Kidney glomerular epithelial cell (primary cell): ENCODE data around the gene CCN2.

Experiments used
- DNase-seq: peaks from one replicate; lab custom pipeline; 2025; lab: John Stamatoyannopoulos, UW

Gene CCN2

GRCh38 chr6:131950767-131951575 lies at the start of gene CCN2:
CCN2 (minus strand) TSS chr6:131951372; CDS start chr6:131951172, 200 bp downstream.
- DNase-seq = peak; percentile 98

GRCh38 chr6:132000296-132000695 lies 49.1 kb upstream of the CCN2 start:
- DNase-seq = no peak

- no peak for DNase-seq
Measured at GRCh38 chr6:131999545-132000146, 48.5 kb upstream of the CCN2 start.

- DNase-seq = no peak
Measured at GRCh38 chr6:131998255-131998982, 47.2 kb upstream of the CCN2 start.

- no peak for DNase-seq
Measured at GRCh38 chr6:131997429-131998153, 46.4 kb upstream of the CCN2 start.

- DNase-seq = peak; percentile 67
Measured at GRCh38 chr6:131995917-131996316, 44.7 kb upstream of the CCN2 start.

GRCh38 chr6:131992557-131992956 lies 41.4 kb upstream of the CCN2 start:
- no peak for DNase-seq

GRCh38 chr6:131989036-131989435 lies 37.9 kb upstream of the CCN2 start:
- DNase-seq = no peak

- peak; percentile 16 for DNase-seq
Measured at GRCh38 chr6:131982740-131983259, 31.6 kb upstream of the CCN2 start.

GRCh38 chr6:131981624-131981978 lies 30.4 kb upstream of the CCN2 start:
- no peak for DNase-seq

GRCh38 chr6:131980791-131981623 lies 29.8 kb upstream of the CCN2 start:
- no peak for DNase-seq

- no peak for DNase-seq
Measured at GRCh38 chr6:131980338-131980790, 29.2 kb upstream of the CCN2 start.

- peak; percentile 98 for DNase-seq
Measured at GRCh38 chr6:131979515-131980337, 28.6 kb upstream of the CCN2 start.

- DNase-seq = no peak
Measured at GRCh38 chr6:131978522-131978921, 27.4 kb upstream of the CCN2 start.

GRCh38 chr6:131976545-131977061 lies 25.4 kb upstream of the CCN2 start:
- peak; percentile 17 for DNase-seq

- DNase-seq = no peak
Measured at GRCh38 chr6:131972741-131973140, 21.6 kb upstream of the CCN2 start.

GRCh38 chr6:131970076-131970859 lies 19.1 kb upstream of the CCN2 start:
- no peak for DNase-seq

- DNase-seq = no peak
Measured at GRCh38 chr6:131968656-131969055, 17.5 kb upstream of the CCN2 start.

GRCh38 chr6:131967948-131968347 lies 16.8 kb upstream of the CCN2 start:
- no peak for DNase-seq
